HCT116 (cell line): Measurements from ENCODE around the gene KRT24. TPM values are rescaled to one million over a fixed set of nuclear protein-coding genes. Genes with fewer than 3 reads are reported as not detected.

ENCODE experiments used
- ATAC-seq: fragments of 200-7000 bp; cut with Tn5 transposase; 2 replicates; pipeline ENCODE4 v1.9.1; 2020; ENCODE audit warnings: mild to moderate bottlenecking, moderate library complexity
- BruUV-seq: library from RNA; stranded (reverse); fragments of 400-500 nt; replicated peaks from 2 replicates; lab custom pipeline; 2021; lab: Mats Ljungman, UMichigan
- CTCF ChIA-PET: fragments of 300-600 bp; sonication (Branson Sonifier 250); formaldehyde crosslinking; loops from one replicate; lab custom pipeline; 2021; ENCODE audit warnings: antibody characterized with exemption; lab: Charles Lee
- POLR2A ChIA-PET: fragments of 300-600, 350-600 bp; sonication (Branson Sonifier 250); formaldehyde crosslinking; loops from one replicate; lab custom pipeline; 2021; ENCODE audit warnings: antibody characterized with exemption; lab: Charles Lee
- RAD21 ChIA-PET, 2 experiments: fragments of 300-600 bp; sonication (Branson Sonifier 250); formaldehyde crosslinking; loops; one replicate each; lab custom pipeline; 2023; ENCODE audit warnings: low total read pairs in 2 of 2; ENCODE audit not compliant: uncharacterized antibody in 2 of 2, unreplicated experiment in 2 of 2, low non-redundant PET in 1 of 2; lab: Charles Lee
- DNase-seq: peaks from one replicate; pipeline ENCODE4 v3.0.0-alpha.2; 2010; ENCODE audit warnings: low read depth, low spot score
- H2AFZ ChIP-seq: fragments of 200-600 bp; shearing (Covaris generic), sonication (generic); 2 replicates; pipeline ENCODE4 v1.6.1; 2017; ENCODE audit warnings: low read depth, mixed run types, mixed read lengths, antibody characterized with exemption, low read length; ENCODE audit not compliant: poor library complexity, severe bottlenecking
- H3K27ac ChIP-seq: 2 replicates; pipeline ENCODE4 v1.5.1; 2012; ENCODE audit warnings: low read depth, low read length
- H3K27me3 ChIP-seq: fragments of 200-600 bp; sonication (generic); 2 replicates; pipeline ENCODE4 v1.6.1; 2016; ENCODE audit warnings: mixed run types, low read length, mixed read lengths; ENCODE audit not compliant: insufficient read depth
- H3K36me3 ChIP-seq, 2 experiments: fragments of 200-500 bp in 1 of 2; fragments of 200-600 bp in 1 of 2; sonication (Bioruptor generic) in 1 of 2; sonication (generic) in 1 of 2; 2 replicates each; pipeline versions ENCODE4 v1.5.1 to v1.6.1; 2014 to 2016; ENCODE audit warnings: low read length in 2 of 2, inconsistent platforms in 1 of 2, mixed read lengths in 1 of 2, mixed run types in 1 of 2; ENCODE audit not compliant: insufficient read depth in 2 of 2, control insufficient read depth in 1 of 2
- H3K4me1 ChIP-seq, 2 experiments: fragments of 200-600 bp in 1 of 2; sonication (generic) in 1 of 2; 2 replicates each; pipeline versions ENCODE4 v1.5.1 to v1.6.1; 2012 to 2017; ENCODE audit warnings: low read length in 2 of 2, inconsistent platforms in 1 of 2, mild to moderate bottlenecking in 1 of 2, mixed read lengths in 1 of 2, mixed run types in 1 of 2, moderate library complexity in 1 of 2; ENCODE audit not compliant: insufficient read depth in 2 of 2, control insufficient read depth in 1 of 2
- H3K4me2 ChIP-seq: fragments of 200-600 bp; sonication (generic); 2 replicates; pipeline ENCODE4 v1.6.1; 2017; ENCODE audit warnings: mixed run types, low read length, mixed read lengths
- H3K4me3 ChIP-seq, 2 experiments: fragments of 200-600 bp in 1 of 2; sonication (generic) in 1 of 2; replicated peaks in 1 of 2; 2 replicates each; pipeline ENCODE4 v1.5.1; 2011 to 2016; ENCODE audit warnings: low read length in 2 of 2, control low read depth in 1 of 2, low read depth in 1 of 2, mild to moderate bottlenecking in 1 of 2, mixed read lengths in 1 of 2, mixed run types in 1 of 2
- H3K79me2 ChIP-seq: fragments of 200-600 bp; sonication (generic); 2 replicates; pipeline ENCODE4 v1.6.1; 2017; ENCODE audit warnings: mild to moderate bottlenecking, mixed run types, low read length, moderate library complexity, mixed read lengths; ENCODE audit not compliant: insufficient read depth
- H3K9ac ChIP-seq: fragments of 200-600 bp; sonication (generic); 2 replicates; pipeline ENCODE4 v1.6.1; 2016; ENCODE audit warnings: low read length, mixed read lengths
- H3K9me2 ChIP-seq: fragments of 200-600 bp; sonication (generic), shearing (Covaris generic); 2 replicates; pipeline ENCODE4 v1.6.1; 2017; ENCODE audit warnings: mixed run types, mild to moderate bottlenecking, moderate library complexity; ENCODE audit not compliant: insufficient read depth
- H3K9me3 ChIP-seq, 2 experiments: fragments of 200-500 bp in 1 of 2; fragments of 200-600 bp in 1 of 2; sonication (Bioruptor generic) in 1 of 2; sonication (generic) in 1 of 2; 2 replicates each; pipeline ENCODE4 v1.6.1; 2014 to 2017; ENCODE audit warnings: low read length in 2 of 2, mixed read lengths in 2 of 2, inconsistent platforms in 1 of 2, low read depth in 1 of 2, mild to moderate bottlenecking in 1 of 2, mixed run types in 1 of 2, moderate library complexity in 1 of 2; ENCODE audit not compliant: control insufficient read depth in 1 of 2, insufficient read depth in 1 of 2
- H4K20me1 ChIP-seq: fragments of 200-600 bp; sonication (generic), shearing (Covaris generic); 2 replicates; pipeline ENCODE4 v1.6.1; 2017; ENCODE audit warnings: mixed run types, mild to moderate bottlenecking, moderate library complexity; ENCODE audit not compliant: insufficient read depth
- CBX3 ChIP-seq: IDR thresholded peaks from 2 replicates; pipeline ENCODE4 v1.6.1; 2012; ENCODE audit warnings: low read depth
- CEBPB ChIP-seq: IDR thresholded peaks from 2 replicates; pipeline ENCODE4 v1.6.1; 2012; ENCODE audit warnings: low read depth
- EGR1 ChIP-seq: IDR thresholded peaks from 2 replicates; pipeline ENCODE4 v1.6.1; 2012; ENCODE audit warnings: low read depth
- ELF1 ChIP-seq: IDR thresholded peaks from 2 replicates; pipeline ENCODE4 v1.6.1; 2012; ENCODE audit warnings: low read depth, borderline replicate concordance
- EZH2phosphoT487 ChIP-seq: fragments of 200-600 bp; IDR thresholded peaks from 2 replicates; pipeline ENCODE4 v1.6.1; 2018; ENCODE audit warnings: antibody characterized with exemption, borderline replicate concordance
- FOSL1 ChIP-seq: IDR thresholded peaks from 2 replicates; pipeline ENCODE4 v1.6.1; 2012; ENCODE audit warnings: low read depth
- JUND ChIP-seq: IDR thresholded peaks from 2 replicates; pipeline ENCODE4 v1.6.1; 2012
- POLR2A ChIP-seq: IDR thresholded peaks from 2 replicates; pipeline ENCODE4 v1.7.0; 2011; ENCODE audit warnings: borderline replicate concordance; ENCODE audit not compliant: insufficient read depth, insufficient read length; ENCODE audit errors: extremely low read depth
- POLR2AphosphoS5 ChIP-seq: IDR thresholded peaks from 2 replicates; pipeline ENCODE4 v1.6.1; 2011; ENCODE audit warnings: mild to moderate bottlenecking, low read depth, low read length, moderate library complexity
- RAD21 ChIP-seq: IDR thresholded peaks from 2 replicates; pipeline ENCODE4 v1.6.1; 2012; ENCODE audit warnings: low read depth, mild to moderate bottlenecking
- REST ChIP-seq: IDR thresholded peaks from 2 replicates; pipeline ENCODE4 v1.6.1; 2012; ENCODE audit warnings: low read depth
- SP1 ChIP-seq: IDR thresholded peaks from 2 replicates; pipeline ENCODE4 v1.6.1; 2012; ENCODE audit warnings: low read depth
- TCF7L2 ChIP-seq: IDR thresholded peaks from 2 replicates; pipeline ENCODE4 v1.7.0; 2011; ENCODE audit warnings: borderline replicate concordance, inconsistent platforms; ENCODE audit not compliant: insufficient read depth, insufficient read length; ENCODE audit errors: extremely low read depth
- ZBTB33 ChIP-seq: IDR thresholded peaks from 2 replicates; pipeline ENCODE4 v1.6.1; 2011; ENCODE audit warnings: mild to moderate bottlenecking, low read length, moderate library complexity; ENCODE audit not compliant: insufficient replicate concordance; ENCODE audit errors: extremely low read depth
- ZFX ChIP-seq: fragments of 450-650 bp; IDR thresholded peaks from 2 replicates; pipeline ENCODE4 v1.6.1; 2017
- ZNF274 ChIP-seq: fragments of 200-500 bp; sonication (Bioruptor generic); IDR thresholded peaks from 2 replicates; pipeline ENCODE4 v1.6.1; 2014; ENCODE audit warnings: mild to moderate bottlenecking, low read depth, low read length, inconsistent platforms
- intact Hi-C: fragments of 100-400 bp; cut with micrococcal nuclease; formaldehyde crosslinking; loops from 2 replicates; pipeline ENCODE4 v1.10.0; 2022
- total RNA-seq: library from RNA; stranded (reverse); gene quantifications from one replicate; pipeline ENCODE4 v1.2.1, GENCODE V29; 2021; ENCODE audit not compliant: unreplicated experiment

KRT24 gene
- total RNA-seq, 1 experiment from 2014 or later, result not detected

- intact Hi-C loops, result no loop called here
- Histone ChIP-seq H3K4me2 (no peak overlapping the region), H3K4me3 (no peak overlapping the region), H3K9ac (no peak overlapping the region), H3K9me3 (no peaks in the 10 kb centered on the region), H3K4me1 (no peaks in the 10 kb centered on the region), H2AFZ (no peak overlapping the region), H3K79me2 (no peaks in the 10 kb centered on the region), H3K9me2 (no peaks in the 10 kb centered on the region), H4K20me1 (no peaks in the 10 kb centered on the region), H3K27ac (no peak overlapping the region), H3K36me3 (no peaks in the 10 kb centered on the region), H3K27me3 (no peaks in the 10 kb centered on the region)
- ChIA-PET RAD21 (no interaction called here), CTCF (no interaction called here), POLR2A (no interaction called here)
- ATAC-seq (no peak), DNase-seq (no peak)
- no TSS peak for BruUV-seq
- TF ChIP-seq EZH2phosphoT487 (no peak), REST (no peak), ELF1 (no peak), RAD21 (no peak), CBX3 (no peak), SP1 (no peak), TCF7L2 (no peak), JUND (no peak), POLR2A (no peak), ZNF274 (no peak), ZBTB33 (no peak), EGR1 (no peak), CEBPB (no peak), FOSL1 (no peak), POLR2AphosphoS5 (no peak), ZFX (no peak)
Observed at GRCh38 chr17:40720899-40721298, 17.3 kb upstream of the KRT24 start.
